GM19468 (cell line): ENCODE results near the gene RNF151.
A peak's percentile ranks its signal among the peaks of the same experiment; 100 is the strongest.
"Not testable (repeated sequence)": the region's sequence is repeated elsewhere in the genome, so short reads cannot be mapped to it uniquely, and the experiment has no call there.

ENCODE experiments used
- ATAC-seq: cut with Tn5 transposase; IDR thresholded peaks from one replicate; pipeline ENCODE4 v1.9.1; 2021; ENCODE audit warnings: mild to moderate bottlenecking, moderate library complexity, moderate number of reproducible peaks; ENCODE audit not compliant: unreplicated experiment; ENCODE audit errors: extremely low read depth

Gene RNF151

GRCh38 chr16:1958715-1959268 lies 7.9 kb upstream of the RNF151 start:
- no peak for ATAC-seq

GRCh38 chr16:1959269-1960039 lies 7.2 kb upstream of the RNF151 start, which contains the start of gene NDUFB10:
NDUFB10 (plus strand) TSS chr16:1959538; CDS start chr16:1959625, 87 bp downstream.
- ATAC-seq: peak; percentile 84

DNA sequence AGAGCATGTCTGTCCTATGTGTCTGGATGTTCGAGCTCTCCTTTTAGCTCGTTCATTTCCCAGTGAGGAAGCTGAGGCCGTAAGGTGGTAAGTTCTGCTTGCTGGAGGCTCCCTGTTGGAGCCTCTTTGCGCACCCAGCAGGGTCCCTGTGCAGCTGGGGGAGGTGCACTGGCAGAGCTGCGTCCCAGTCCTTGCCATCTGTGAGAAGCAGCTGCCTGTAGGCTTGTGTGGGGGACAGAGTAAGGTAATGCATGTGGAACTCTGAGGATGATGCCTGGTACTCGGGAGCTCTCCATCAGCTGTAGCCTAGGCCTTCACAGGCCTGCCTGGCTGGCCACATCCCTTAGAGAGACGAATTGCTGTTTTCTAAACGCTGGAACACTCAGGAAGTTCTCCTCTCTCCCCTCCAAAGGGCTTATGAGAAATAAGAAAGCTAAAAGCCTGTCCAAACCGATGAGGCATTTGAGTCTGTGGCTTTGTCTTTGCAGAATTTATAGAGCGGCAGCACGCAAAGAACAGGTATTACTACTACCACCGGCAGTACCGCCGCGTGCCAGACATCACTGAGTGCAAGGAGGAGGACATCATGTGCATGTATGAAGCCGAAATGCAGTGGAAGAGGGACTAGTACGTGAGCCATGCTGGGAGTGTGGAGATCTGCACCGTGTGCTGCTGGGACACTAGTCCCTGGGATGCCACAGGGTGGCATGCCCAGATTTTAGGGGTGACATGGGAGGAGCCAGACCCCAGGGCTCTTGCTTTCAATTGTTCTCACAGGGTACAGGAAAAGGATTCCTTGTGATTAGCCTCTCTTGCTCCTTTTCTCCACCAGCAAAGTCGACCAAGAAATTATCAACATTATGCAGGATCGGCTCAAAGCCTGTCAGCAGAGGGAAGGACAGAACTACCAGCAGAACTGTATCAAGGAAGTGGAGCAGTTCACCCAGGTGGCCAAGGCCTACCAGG lies 5.7 kb upstream of the RNF151 start:
- no peak for ATAC-seq

DNA sequence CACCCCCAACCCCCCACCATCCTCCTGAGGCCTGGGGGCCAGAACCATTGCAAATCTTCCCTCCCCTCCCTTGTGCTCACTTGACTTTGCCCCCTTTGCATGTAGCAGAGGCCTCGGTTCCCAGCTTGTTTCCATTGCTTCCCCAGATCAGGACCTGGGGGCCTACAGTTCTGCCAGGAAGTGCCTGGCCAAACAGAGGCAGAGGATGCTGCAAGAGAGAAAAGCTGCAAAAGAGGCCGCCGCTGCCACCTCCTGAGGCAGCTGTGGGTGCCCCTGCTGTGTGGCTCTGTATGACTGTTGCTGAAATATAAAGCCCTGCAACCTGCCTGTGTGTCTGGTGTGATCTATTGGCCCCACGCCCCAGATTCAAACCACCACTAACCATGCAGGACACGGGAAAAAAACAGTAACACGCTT lies 5.0 kb upstream of the RNF151 start:
- no peak for ATAC-seq

GRCh38 chr16:1962161-1963153 lies 4.2 kb upstream of the RNF151 start:
- ATAC-seq: not testable (repeated sequence)

DNA sequence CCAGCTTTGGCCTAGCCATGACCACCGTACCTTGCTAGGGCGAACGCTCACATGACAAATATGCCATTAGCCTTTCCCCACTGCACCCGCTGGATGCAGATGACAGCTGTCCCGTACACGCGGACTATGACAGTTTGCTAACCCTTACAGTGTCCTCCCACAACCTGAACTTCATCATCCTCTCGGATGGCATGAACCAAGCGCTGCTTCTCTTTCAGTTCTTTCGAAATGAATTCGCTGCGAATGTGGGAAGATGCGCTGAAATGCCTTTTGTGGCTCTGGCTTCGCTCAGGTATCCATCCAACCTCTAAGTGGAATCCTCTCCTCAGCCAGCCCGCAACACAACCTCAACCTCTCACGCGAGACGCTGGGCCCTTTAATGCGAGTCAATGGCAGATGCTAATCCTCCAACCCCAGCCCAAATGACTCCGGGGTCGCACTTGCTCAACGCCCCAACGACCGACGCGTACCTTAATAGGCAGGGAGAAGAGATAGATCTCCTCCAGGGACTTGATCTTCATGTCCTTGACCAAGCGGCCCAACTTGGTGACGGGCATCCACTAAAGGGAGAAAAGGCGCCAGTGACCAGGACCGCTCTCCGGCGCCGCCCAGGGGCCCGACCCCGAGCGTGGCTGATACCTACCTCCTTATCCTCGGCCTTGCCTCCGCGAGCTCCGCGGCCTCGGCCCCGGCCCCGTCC lies 2.7 kb upstream of the RNF151 start:
- no peak for ATAC-seq

- ATAC-seq: peak; percentile 80
These were observed 1.9 kb upstream of the RNF151 start, which contains the start of gene RPS2 for GRCh38 chr16:1964506-1965395. RPS2 (minus strand) TSS chr16:1964826; CDS start chr16:1964625, 201 bp downstream.

- no peak for ATAC-seq
These were observed 1.2 kb upstream of the RNF151 start for GRCh38 chr16:1965396-1966001.

DNA sequence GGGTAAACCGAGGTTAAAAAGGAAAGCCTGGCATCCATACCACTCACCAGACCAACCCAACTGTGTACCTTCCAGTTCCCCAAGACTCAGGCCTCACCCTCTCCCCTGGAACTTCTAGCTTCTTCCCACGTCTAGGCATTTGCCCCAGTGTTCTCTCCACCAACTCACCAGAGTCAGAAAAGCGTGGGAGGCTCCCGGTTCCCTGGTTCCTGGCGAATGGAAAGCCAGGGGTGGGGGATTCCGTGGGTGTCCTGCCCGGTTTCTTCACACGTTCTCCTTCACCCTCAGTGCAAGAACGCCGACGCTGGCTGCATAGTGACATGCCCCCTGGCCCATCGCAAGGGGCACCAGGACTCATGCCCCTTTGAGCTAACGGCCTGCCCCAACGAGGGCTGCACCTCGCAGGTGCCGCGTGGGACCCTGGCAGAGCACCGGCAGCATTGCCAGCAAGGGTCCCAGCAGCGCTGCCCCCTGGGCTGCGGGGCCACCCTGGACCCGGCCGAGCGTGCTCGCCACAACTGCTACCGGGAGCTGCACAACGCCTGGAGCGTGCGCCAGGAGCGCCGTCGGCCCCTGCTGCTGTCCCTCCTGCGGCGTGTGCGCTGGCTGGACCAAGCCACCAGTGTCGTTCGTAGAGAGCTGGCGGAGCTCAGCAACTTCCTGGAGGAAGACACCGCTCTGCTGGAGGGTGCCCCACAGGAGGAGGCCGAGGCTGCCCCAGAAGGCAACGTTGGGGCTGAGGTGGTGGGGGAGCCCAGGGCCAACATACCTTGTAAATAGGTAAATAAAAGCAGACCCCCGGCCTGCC lies 1.7 kb downstream of the RNF151 start:
- ATAC-seq: no peak

DNA sequence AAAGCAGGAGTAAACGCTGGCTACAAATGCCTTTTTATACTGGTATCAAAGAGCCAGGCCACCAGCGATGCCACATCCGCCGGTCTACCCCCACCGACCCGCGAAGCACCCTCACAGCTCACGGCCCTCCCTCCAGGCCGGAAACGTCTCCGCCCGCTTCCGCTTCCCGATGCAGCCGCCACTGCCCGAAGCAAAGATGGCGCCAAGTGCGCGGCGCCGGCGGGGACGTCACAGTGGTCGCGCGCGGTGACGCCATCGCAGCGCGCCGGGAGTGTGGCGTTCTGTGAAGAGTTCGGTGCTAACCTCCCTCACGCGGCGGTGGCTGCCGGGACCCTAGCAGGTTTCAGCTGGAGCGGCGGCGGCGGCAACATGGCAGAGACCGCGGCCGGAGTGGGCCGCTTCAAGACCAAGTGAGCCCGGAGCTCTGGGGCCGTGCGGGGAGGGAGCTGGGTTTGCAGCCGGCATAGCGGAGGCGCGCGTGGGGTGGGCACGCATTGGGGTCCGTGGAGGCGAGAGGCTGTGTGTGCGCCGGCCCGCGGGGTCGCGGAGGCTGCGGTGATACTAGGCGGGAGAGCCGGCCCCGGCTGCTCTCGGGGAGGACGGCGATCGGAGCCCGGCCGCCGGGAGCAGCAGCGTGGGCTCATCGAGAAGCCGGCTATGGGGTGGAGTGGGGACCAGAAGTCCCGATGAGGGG lies 5.3 kb downstream of the RNF151 start, which contains the start of gene TBL3:
TSS of gene TBL3 (plus strand) at position 258 of the 694 bp plus-strand sequence. CDS start at position 370, 112 bp downstream.
- ATAC-seq: peak; percentile 56

DNA sequence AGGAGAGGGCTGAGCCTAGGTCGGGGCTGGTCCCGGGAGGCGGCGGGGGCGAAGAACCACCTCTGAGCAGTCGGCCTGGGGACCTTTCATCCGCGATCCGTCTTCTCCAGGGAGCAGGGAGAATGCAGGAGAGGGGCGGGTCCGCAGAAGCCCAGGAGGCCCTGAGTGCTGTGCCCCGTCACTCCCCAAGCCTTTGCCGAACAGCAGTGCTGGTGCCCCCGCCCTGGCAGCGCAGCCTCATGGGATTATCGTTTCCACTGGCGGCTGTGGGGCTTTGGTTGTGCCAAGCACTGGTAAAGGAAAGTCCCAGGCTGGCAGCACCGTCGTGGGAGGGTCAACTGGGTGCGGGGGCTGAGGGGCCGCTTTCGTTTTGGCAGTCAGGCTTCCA lies 5.8 kb downstream of the RNF151 start:
- ATAC-seq: no peak

DNA sequence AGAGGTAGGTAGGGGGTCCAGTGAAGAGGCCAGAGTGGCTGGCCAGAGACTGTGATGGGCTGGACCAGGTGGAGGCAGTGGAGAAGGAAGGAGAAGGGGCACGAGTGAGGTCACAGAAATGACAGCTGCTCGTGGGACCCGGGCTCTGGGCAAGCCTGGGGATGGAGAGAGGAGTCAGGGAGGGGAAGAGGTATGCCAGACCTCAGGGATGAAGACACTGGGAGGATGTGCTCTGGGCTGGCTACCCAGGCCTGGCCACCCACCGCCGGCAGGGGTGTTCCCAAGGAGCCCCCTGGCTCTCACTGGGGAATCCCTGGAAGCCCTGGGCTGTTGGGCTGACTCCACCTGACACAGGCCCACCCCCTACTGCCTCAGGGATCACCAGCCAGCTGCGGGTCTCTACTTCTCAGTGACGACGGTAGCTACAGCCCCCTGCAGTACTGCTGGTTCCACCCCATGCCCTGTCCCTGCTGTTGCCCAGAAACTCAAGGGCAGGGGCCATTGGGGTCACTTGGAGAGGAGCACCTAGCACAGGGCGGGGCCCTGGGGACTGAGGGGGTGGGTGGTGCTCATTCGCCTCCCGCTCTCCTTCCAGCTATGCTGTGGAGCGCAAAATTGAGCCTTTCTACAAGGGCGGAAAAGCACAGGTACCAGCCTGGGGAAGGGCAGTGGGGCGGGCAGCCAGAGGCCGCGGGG lies 7.0 kb downstream of the RNF151 start:
- ATAC-seq: no peak

- no peak for ATAC-seq
These were observed 7.8 kb downstream of the RNF151 start for GRCh38 chr16:1974157-1975070.

- no peak for ATAC-seq
These were observed 9.0 kb downstream of the RNF151 start for GRCh38 chr16:1975432-1976215.
